Skin of body (tissue), 2 donors: ENCODE results near the gene P2RX5. TPM values are rescaled to one million over a fixed set of nuclear protein-coding genes. Genes with fewer than 3 reads are reported as not detected.
A peak's percentile ranks its signal among the peaks of the same experiment; 100 is the strongest.

Experiments used
- DNase-seq: peaks from one replicate; lab custom pipeline; 2025; lab: John Stamatoyannopoulos, UW
- total RNA-seq: library from RNA; depleted of rRNA; stranded (reverse); fragments of >200 nt; gene quantifications from one replicate; pipeline ENCODE4 v1.2.3, GENCODE V29; 2014

Gene P2RX5
- total RNA-seq, 1 donor from 2014 or later = 1.5 TPM

GRCh38 chr17:3657874-3658783 is 37.8 kb downstream of the P2RX5 start:
- no peak for DNase-seq

- DNase-seq = no peak
Measured at GRCh38 chr17:3657588-3657869, 38.4 kb downstream of the P2RX5 start.

GRCh38 chr17:3656755-3657587 is 39.0 kb downstream of the P2RX5 start:
- no peak for DNase-seq

DNA sequence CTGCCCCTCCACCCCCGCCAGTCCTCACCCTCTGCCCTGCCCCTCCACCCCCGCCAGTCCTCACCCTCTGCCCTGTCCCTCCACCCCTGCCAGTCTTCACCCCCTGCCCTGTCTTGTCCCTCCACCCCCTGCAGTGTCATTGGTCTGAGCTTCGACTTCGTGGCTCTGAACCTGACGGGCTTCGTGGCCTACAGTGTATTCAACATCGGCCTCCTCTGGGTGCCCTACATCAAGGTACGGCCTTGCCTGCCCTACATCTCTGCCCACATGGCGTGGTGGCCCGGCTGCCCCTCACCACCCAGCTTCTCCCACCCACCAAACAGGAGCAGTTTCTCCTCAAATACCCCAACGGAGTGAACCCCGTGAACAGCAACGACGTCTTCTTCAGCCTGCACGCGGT is 39.6 kb downstream of the P2RX5 start:
- no peak for DNase-seq

DNA sequence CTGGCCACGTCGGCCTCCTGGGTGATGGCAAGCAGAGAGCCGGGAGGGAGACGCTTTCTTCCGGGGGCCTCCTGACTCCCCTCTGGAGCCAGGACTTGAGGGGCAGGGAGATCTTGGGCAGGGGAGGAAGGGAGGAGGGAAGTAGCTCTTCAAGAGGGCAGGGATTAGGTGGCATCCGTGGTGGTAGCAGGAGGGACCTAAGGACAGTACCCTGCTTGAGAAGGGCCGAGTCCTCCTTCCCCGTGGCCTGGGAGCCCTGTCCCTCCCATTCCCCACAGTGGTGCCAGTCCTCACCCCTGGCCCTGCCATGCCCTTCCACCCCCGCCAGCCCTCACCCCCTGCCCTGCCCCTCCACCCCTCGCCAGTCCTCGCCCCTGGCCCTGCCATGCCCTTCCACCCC is 40.2 kb downstream of the P2RX5 start:
- DNase-seq = no peak

DNA sequence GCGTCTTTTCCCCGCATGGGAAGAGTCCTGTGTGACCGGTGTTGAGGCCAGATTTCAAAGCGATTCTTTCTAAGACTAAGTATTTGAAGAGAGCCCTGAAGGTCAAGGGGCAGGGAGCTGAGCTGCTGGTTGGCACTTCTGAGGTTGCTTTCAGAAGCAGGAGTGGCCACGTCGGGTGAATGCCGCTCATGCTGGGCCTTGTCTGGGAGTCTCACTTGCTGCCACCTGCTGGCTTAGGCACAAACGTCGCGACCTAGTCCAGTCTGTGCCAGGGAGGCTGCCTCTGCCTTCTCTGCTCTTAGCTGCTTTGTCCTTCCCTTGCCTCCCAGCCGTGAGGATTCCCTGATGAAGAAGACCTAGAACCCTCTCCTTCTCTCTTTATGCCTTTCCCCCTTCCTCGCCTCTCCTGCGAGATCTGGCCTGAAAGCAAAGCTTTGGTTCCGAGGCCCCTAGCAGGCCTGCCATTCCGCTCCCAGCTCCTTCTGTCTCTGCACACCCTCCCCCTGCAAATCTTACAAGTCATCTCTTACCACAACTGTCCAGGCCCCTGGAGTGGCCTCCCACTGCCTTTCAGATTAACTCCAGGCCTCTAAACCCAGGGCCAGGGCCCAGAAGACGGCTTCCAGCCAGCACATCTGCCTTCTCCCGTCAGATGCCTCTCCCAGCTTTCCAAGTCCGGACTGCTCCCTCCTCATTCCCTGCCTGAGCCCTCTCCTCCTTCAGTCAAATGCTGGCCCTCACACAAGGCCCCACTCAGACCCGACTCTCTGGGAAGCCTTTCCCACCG is 48.0 kb downstream of the P2RX5 start:
- DNase-seq = no peak

DNA sequence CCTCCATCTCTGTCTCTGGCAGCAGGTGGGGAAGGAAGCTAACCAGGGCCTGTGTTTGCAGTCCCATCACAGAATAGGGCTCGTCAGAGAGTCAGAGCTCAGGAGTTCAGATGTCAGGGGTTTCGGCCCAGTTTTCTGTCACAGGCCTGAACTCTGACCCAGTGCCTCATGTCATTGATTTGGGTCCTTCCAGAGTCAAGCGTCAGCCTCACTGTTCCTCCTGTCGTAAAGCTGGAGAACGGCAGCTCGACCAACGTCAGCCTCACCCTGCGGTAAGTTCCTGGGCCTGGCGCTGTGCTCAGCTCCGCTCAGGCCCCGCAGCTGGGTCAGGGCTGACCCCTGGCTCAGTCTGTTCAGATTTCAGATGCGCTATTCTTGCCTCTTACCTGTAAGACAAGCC is 48.7 kb downstream of the P2RX5 start:
- DNase-seq = no peak

GRCh38 chr17:3645310-3645709 is 50.6 kb downstream of the P2RX5 start:
- DNase-seq = no peak

- DNase-seq = no peak
Measured at GRCh38 chr17:3643889-3644349, 52.0 kb downstream of the P2RX5 start.

GRCh38 chr17:3641717-3642486 is 54.1 kb downstream of the P2RX5 start:
- DNase-seq = no peak

DNA sequence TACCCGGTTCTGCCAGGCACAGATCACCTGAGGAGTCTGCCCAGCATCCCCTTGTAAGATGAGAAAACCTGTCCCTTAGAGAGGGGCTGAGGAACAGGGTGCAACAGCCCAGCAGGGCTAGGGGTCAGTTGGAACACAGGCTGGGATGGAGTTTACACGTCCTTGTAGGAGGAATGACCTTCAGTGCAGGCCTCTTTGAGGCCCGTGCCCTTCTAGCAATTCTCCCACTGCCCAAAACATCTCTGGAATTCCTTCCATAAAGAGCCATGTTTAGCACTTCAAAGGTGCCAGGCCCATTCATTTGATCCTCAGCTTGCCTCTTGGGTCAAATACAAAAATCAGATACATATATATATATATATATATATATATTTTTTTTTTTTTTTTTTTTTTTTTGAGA is 54.9 kb downstream of the P2RX5 start:
- no peak for DNase-seq

- no peak for DNase-seq
Measured at GRCh38 chr17:3639981-3640596, 55.9 kb downstream of the P2RX5 start.

DNA sequence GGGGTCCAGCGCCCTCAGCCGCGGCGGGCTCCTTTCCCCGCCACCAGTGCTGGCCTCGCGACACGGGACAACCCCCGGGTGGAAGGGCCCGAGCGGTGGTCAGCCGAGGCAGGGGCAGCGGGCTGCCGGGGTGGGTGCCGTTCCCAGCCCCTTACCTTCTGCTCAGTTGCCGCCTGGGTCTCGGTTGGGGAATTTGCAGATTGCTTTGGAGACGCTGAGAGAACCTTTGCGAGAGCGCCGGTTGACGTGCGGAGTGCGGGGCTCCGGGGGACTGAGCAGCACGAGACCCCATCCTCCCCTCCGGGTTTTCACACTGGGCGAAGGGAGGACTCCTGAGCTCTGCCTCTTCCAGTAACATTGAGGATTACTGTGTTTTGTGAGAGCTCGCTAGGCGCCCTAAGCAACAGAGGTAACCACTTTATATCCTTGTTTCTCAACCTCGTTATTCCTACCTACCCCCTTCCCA is 59.0 kb downstream of the P2RX5 start:
- no peak for DNase-seq

GRCh38 chr17:3636154-3636907 is 59.6 kb downstream of the P2RX5 start, which contains the start of the genes CTNS and SHPK:
Gene CTNS, plus strand, starts transcription at chr17:3636760. Its CDS starts 3,447 bp downstream, at chr17:3640207.
Gene SHPK, minus strand, starts transcription at chr17:3636250. Its CDS starts 31 bp downstream, at chr17:3636219.
- peak; percentile 95 for DNase-seq

DNA sequence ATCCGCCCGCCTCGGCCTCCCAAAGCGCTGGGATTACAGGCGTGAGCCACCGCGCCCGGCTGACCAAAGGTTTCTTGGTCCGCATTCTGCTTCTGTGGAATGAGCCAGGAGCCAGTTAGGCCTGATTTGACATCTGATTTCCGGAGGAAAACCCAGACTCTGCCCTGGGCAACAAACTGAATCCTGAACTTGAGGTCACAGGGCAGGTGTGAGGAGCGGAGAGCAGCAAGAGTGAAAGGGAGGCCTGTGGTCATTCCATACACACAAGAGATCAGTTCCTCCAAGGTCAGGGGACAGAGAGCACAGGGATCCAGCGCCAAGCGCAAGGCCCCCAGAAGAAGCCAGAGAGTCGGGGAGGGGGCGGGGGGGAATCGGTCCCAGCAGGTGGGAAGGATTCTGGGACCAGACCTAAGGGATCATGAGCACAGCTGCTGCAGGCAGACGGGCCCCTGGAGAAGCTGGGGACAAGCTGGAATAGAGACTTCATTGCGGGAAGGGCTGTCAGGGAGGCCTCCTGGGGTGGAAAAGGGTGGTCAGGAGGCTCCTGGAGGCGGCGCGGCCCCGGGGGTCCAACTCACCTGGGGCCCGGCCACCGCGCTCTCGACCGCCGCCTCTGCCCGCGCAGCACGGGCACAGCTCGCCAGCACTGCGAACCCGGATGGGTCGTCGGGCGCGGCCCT is 60.3 kb downstream of the P2RX5 start:
- no peak for DNase-seq

DNA sequence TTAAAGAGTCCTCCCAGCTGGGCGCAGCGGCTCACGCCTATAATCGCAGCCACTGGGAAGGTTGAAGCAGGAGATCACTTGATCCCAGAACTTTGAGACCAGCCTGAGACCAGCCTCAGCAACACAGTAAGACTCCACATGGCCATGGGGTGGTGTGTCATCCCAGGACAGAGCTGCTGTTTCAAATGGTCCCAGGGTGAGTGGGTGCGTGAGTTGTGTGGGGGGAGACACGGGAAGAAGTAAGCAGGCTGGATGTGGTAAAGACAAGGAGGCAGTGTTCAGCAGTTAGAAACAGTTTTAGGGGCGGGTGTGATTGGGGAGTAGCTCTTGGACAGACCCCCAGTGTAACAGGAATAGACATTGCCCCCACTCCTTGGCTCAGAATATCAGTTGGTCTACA is 63.7 kb downstream of the P2RX5 start:
- DNase-seq = no peak

GRCh38 chr17:3630781-3631180 is 65.2 kb downstream of the P2RX5 start:
- DNase-seq = no peak

- DNase-seq = no peak
Measured at GRCh38 chr17:3627769-3628167, 68.2 kb downstream of the P2RX5 start.
